ENCODE measurements around the gene MEIS3. TPM values are rescaled to one million over a fixed set of nuclear protein-coding genes. Genes with fewer than 3 reads are reported as not detected.
A peak's percentile ranks its signal among the peaks of the same experiment; 100 is the strongest.

The MEIS3 gene
- total and polyA plus RNA-seq, 9 of the 15 experiments (the other 6 are each of a cell fraction or from before 2014, with no cell fraction given), result 0.06 to 0.80 (median 0.25) TPM; not detected in 1

DNA sequence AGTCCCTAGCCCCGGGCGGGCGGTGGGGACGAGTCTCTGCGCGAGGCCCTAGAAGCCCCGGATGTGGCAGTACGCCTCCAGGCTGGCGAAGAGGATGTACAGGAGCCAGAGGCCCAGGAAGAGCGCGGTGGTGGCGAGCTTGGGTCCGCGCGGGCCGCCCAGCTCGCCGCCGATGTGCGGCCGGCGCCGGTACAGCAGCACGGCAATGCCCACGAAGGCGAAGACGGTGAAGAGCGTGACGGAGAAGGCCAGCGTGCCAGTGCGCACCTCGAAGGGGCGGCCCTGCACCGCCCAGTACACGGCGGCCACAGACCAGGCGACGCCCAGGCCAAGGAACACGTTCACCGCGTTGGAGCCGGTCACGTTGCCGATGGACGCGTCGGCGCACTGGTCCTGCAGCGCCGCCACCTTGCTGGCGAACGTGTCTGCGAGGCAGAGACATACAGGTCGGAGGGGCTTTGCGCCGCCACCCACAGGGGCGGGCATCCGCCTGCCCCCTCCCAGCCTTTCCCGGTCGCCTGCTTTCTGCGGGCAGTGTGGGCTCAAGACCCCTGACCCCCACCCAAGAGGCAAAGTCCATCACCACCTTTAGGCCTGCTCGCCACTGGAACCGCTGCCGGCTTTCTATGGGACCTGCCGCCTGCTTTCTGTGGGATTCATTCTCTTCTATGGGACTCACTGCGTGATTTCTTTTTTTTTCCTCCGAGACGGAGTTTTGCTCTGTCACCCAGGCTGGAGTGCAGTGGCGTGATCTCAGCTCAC is 10.9 kb upstream of the MEIS3 start:
- FAIRE-seq, result no peak
- ChIA-PET POLR2A (interaction anchor here (0.6 to 0.9 kb wide), 2 partner anchors 16 to 65 kb away, joined by 3 to 4 read pairs; no protein-coding TSS in a partner anchor), CTCF (ENCODE audit: low intra/inter-chr PET ratio) (interaction anchor here (1.0 kb wide), 1 partner anchor 267 kb away, joined by 4 read pairs; no protein-coding TSS in a partner anchor)
- no peak for ATAC-seq
- peaks cover 7% of the 10 kb centered on the region; the same call in 1 of the 2 replicates for H4K20me1 ChIP-seq (replicated peaks; ENCODE audit: control insufficient read depth, insufficient read depth, low read length)
- intact Hi-C loops (cut with micrococcal nuclease), result no loop called here
- H3K9me1 ChIP-seq (ENCODE audit: control insufficient read depth, insufficient read depth, low read length), result no peaks in the 10 kb centered on the region
- H3K4me3 ChIP-seq, result no peak overlapping the region
- no peak overlapping the region for H3K4me2 ChIP-seq (ENCODE audit: insufficient read depth, low read length)
- DNase-seq (ENCODE audit: extremely low read depth in 1 of 4, low spot score in 3 of 4), result no peak
- H3K27ac ChIP-seq (ENCODE audit: extremely low read depth, low read depth, low read length), result no peak overlapping the region
- H3K9ac ChIP-seq (ENCODE audit: insufficient read depth in 1 of 2, low read depth in 2 of 2, low read length in 2 of 2), result 0 out of 4 replicates have a peak overlapping the region, but pooled peaks of 1 of the 2 experiments have one; percentile 33
- H3K27me3 ChIP-seq (ENCODE audit: control insufficient read depth in 2 of 2, insufficient read depth in 2 of 2, low read length in 2 of 2), result peaks cover 0 to 13% of the 10 kb centered on the region in 2 experiments; a peak in 1 of 5 replicates
- H3K4me1 ChIP-seq (replicated peaks in 1 of 2; ENCODE audit: control insufficient read depth in 2 of 2, insufficient read depth in 2 of 2, low read length in 2 of 2), result peaks cover 11 to 35% of the 10 kb centered on the region in 2 experiments; a peak in 3 of 5 replicates
- no peaks in the 10 kb centered on the region for H3K36me3 ChIP-seq (ENCODE audit: control insufficient read depth, insufficient read depth, low read length)
- no peaks in the 10 kb centered on the region for H3K9me3 ChIP-seq (replicated peaks; ENCODE audit: control insufficient read depth, insufficient read depth, low read depth, low read length)
- WGBS (ENCODE audit: insufficient coverage, low coverage, missing lambda C conversion rate), result 55% methylated on average over 47 of the region's 69 CpGs
- H2AFZ ChIP-seq (ENCODE audit: low read depth, low read length), result no peak overlapping the region
- no TSS peak for BruUV-seq (replicated peaks)
- H3K79me2 ChIP-seq (ENCODE audit: control insufficient read depth, insufficient read depth, low read length), result no peaks in the 10 kb centered on the region
- in situ Hi-C loops (cut with MboI), result no loop called here
- TF ChIP-seq, protein P1, sequence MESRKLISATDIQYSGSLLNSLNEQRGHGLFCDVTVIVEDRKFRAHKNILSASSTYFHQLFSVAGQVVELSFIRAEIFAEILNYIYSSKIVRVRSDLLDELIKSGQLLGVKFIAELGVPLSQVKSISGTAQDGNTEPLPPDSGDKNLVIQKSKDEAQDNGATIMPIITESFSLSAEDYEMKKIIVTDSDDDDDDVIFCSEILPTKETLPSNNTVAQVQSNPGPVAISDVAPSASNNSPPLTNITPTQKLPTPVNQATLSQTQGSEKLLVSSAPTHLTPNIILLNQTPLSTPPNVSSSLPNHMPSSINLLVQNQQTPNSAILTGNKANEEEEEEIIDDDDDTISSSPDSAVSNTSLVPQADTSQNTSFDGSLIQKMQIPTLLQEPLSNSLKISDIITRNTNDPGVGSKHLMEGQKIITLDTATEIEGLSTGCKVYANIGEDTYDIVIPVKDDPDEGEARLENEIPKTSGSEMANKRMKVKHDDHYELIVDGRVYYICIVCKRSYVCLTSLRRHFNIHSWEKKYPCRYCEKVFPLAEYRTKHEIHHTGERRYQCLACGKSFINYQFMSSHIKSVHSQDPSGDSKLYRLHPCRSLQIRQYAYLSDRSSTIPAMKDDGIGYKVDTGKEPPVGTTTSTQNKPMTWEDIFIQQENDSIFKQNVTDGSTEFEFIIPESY (CRISPR knock-in tag; IDR thresholded peaks at IDR 0.05), result peak; percentile 68; the same call in 1 of the 2 replicates
- TF ChIP-seq, protein P2, sequence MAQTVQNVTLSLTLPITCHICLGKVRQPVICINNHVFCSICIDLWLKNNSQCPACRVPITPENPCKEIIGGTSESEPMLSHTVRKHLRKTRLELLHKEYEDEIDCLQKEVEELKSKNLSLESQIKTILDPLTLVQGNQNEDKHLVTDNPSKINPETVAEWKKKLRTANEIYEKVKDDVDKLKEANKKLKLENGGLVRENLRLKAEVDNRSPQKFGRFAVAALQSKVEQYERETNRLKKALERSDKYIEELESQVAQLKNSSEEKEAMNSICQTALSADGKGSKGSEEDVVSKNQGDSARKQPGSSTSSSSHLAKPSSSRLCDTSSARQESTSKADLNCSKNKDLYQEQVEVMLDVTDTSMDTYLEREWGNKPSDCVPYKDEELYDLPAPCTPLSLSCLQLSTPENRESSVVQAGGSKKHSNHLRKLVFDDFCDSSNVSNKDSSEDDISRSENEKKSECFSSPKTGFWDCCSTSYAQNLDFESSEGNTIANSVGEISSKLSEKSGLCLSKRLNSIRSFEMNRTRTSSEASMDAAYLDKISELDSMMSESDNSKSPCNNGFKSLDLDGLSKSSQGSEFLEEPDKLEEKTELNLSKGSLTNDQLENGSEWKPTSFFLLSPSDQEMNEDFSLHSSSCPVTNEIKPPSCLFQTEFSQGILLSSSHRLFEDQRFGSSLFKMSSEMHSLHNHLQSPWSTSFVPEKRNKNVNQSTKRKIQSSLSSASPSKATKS (CRISPR knock-in tag; IDR thresholded peaks at IDR 0.05), result no peak
- TF ChIP-seq CBX8 (IDR thresholded peaks at IDR 0.05; ENCODE audit: borderline replicate concordance, extremely low read depth, low read depth, low read length, poor library complexity, severe bottlenecking) (no peak), ATF1 (CRISPR knock-in tag; IDR thresholded peaks at IDR 0.05) (no peak), ATF1 (tag; IDR thresholded peaks at IDR 0.05) (no peak), L3MBTL2 (IDR thresholded peaks at IDR 0.05) (0 out of 2 replicates have a peak, but pooled peaks have one; percentile 34), SRSF7 (optimal IDR thresholded peaks at IDR 0.05; ENCODE audit: low read depth, low read length) (peak; percentile 66)
- TF ChIP-seq, protein P3, sequence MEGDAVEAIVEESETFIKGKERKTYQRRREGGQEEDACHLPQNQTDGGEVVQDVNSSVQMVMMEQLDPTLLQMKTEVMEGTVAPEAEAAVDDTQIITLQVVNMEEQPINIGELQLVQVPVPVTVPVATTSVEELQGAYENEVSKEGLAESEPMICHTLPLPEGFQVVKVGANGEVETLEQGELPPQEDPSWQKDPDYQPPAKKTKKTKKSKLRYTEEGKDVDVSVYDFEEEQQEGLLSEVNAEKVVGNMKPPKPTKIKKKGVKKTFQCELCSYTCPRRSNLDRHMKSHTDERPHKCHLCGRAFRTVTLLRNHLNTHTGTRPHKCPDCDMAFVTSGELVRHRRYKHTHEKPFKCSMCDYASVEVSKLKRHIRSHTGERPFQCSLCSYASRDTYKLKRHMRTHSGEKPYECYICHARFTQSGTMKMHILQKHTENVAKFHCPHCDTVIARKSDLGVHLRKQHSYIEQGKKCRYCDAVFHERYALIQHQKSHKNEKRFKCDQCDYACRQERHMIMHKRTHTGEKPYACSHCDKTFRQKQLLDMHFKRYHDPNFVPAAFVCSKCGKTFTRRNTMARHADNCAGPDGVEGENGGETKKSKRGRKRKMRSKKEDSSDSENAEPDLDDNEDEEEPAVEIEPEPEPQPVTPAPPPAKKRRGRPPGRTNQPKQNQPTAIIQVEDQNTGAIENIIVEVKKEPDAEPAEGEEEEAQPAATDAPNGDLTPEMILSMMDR (IDR thresholded peaks at IDR 0.05 in 2 of 3, conservative IDR thresholded peaks at IDR 0.05 in 1 of 3; ENCODE audit: insufficient read depth in 2 of 3, low read depth in 1 of 3, low read length in 3 of 3), result 0 out of 6 replicates have a peak, but pooled peaks of 1 of the 3 experiments have one; percentile 19
- TF ChIP-seq, protein P4, sequence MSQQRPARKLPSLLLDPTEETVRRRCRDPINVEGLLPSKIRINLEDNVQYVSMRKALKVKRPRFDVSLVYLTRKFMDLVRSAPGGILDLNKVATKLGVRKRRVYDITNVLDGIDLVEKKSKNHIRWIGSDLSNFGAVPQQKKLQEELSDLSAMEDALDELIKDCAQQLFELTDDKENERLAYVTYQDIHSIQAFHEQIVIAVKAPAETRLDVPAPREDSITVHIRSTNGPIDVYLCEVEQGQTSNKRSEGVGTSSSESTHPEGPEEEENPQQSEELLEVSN (IDR thresholded peaks at IDR 0.05; ENCODE audit: borderline replicate concordance in 1 of 2, extremely low read depth in 1 of 2, insufficient read depth in 1 of 2, insufficient read length in 1 of 2, low read depth in 1 of 2, low read length in 1 of 2, poor library complexity in 1 of 2, severe bottlenecking in 1 of 2), result peak in 1 of 2 experiments; percentile 51
